NT2/D1 (cell line): ENCODE measurements around the gene SVOP.
"Not testable (repeated sequence)": the region's sequence is repeated elsewhere in the genome, so short reads cannot be mapped to it uniquely, and the experiment has no call there.

Experiments
- SUZ12 ChIP-seq: IDR thresholded peaks from 2 replicates; pipeline ENCODE4 v1.6.1; 2011; ENCODE audit not compliant: insufficient read length, insufficient read depth; ENCODE audit errors: extremely low read depth
- YY1 ChIP-seq: IDR thresholded peaks from 2 replicates; pipeline ENCODE4 v1.6.1; 2011; ENCODE audit not compliant: insufficient read length, insufficient read depth
- ZNF274 ChIP-seq: IDR thresholded peaks from 2 replicates; pipeline ENCODE4 v1.6.1; 2011; ENCODE audit warnings: mild to moderate bottlenecking, low read depth, low read length

GRCh38 chr12:109048706-109049105, 27.8 kb upstream of the SVOP start:
- TF ChIP-seq ZNF274, YY1, SUZ12: not testable (repeated sequence)
